ENCODE data around the gene CSTF2. TPM values are rescaled to one million over a fixed set of nuclear protein-coding genes. Genes with fewer than 3 reads are reported as not detected.

Gene CSTF2
- total RNA-seq, 1 experiment from 2014 or later: 40.9 TPM

- H3K36me3 ChIP-seq (ENCODE audit: control insufficient read depth, insufficient read depth, low read length): peaks cover 32% of the 10 kb centered on the region
- POLR2A ChIA-PET: no interaction called here
- intact Hi-C loops (cut with micrococcal nuclease; ENCODE audit: unreplicated experiment): no loop called here
Measured at GRCh38 chrX:100830143-100830542, 10.0 kb downstream of the CSTF2 start.

GRCh38 chrX:100830547-100830946 lies 10.4 kb downstream of the CSTF2 start:
- Histone ChIP-seq H3K9me3 (ENCODE audit: control insufficient read depth, insufficient read depth, low read depth, low read length) (no peaks in the 10 kb centered on the region), H3K4me1 (ENCODE audit: control insufficient read depth, insufficient read depth, low read length) (no peaks in the 10 kb centered on the region), H3K27ac (ENCODE audit: low read length) (no peak overlapping the region), H3K27me3 (ENCODE audit: control insufficient read depth, insufficient read depth, low read length) (no peaks in the 10 kb centered on the region), H3K36me3 (ENCODE audit: control insufficient read depth, insufficient read depth, low read length) (peaks cover 31% of the 10 kb centered on the region), H3K4me3 (ENCODE audit: low read depth in 2 of 2, low read length in 2 of 2) (no peak overlapping the region)
- ATAC-seq (no peak), DNase-seq (ENCODE audit: low read depth, low spot score) (no peak)
- TF ChIP-seq SIN3A (IDR thresholded peaks at IDR 0.05; ENCODE audit: borderline replicate concordance, insufficient read depth, low read depth, low read length) (no peak), REST (IDR thresholded peaks at IDR 0.05; ENCODE audit: insufficient read depth in 1 of 2, low read depth in 2 of 2, low read length in 1 of 2) (no peak), CTCF (IDR thresholded peaks at IDR 0.05) (no peak), POLR2AphosphoS5 (IDR thresholded peaks at IDR 0.05; ENCODE audit: low read depth, low read length) (no peak), TCF7L2 (IDR thresholded peaks at IDR 0.05; ENCODE audit: low read depth, low read length) (no peak)
- ChIA-PET CTCF (no interaction called here), POLR2A (no interaction called here)
- no TSS peak for BruUV-seq (replicated peaks)
- in situ Hi-C loops (cut with HindIII; ENCODE audit: low pct_unique_long_range_greater_than_20kb, low sequenced_read_pairs) (no loop called here), intact Hi-C loops (cut with micrococcal nuclease; ENCODE audit: unreplicated experiment) (no loop called here)

More at GRCh38 chrX:100830143-100830542, 10.0 kb downstream of the CSTF2 start:
- Histone ChIP-seq H3K4me3 (ENCODE audit: low read depth in 2 of 2, low read length in 2 of 2) (no peak overlapping the region), H3K9me3 (ENCODE audit: control insufficient read depth, insufficient read depth, low read depth, low read length) (no peaks in the 10 kb centered on the region), H3K27ac (ENCODE audit: low read length) (no peak overlapping the region), H3K4me1 (ENCODE audit: control insufficient read depth, insufficient read depth, low read length) (no peaks in the 10 kb centered on the region), H3K27me3 (ENCODE audit: control insufficient read depth, insufficient read depth, low read length) (no peaks in the 10 kb centered on the region)
- ATAC-seq (no peak), DNase-seq (ENCODE audit: low read depth, low spot score) (no peak)
- in situ Hi-C loops (cut with HindIII; ENCODE audit: low pct_unique_long_range_greater_than_20kb, low sequenced_read_pairs): no loop called here
- no TSS peak for BruUV-seq (replicated peaks)
- no peak for TF ChIP-seq REST (IDR thresholded peaks at IDR 0.05; ENCODE audit: insufficient read depth in 1 of 2, low read depth in 2 of 2, low read length in 1 of 2)
- TF ChIP-seq TCF7L2 (IDR thresholded peaks at IDR 0.05; ENCODE audit: low read depth, low read length): no peak
- no peak for TF ChIP-seq CTCF (IDR thresholded peaks at IDR 0.05)
- no peak for TF ChIP-seq SIN3A (IDR thresholded peaks at IDR 0.05; ENCODE audit: borderline replicate concordance, insufficient read depth, low read depth, low read length)
- no peak for TF ChIP-seq POLR2AphosphoS5 (IDR thresholded peaks at IDR 0.05; ENCODE audit: low read depth, low read length)
- CTCF ChIA-PET: no interaction called here
